SK-N-SH (cell line): ENCODE measurements around the gene RAMP2. TPM values are rescaled to one million over a fixed set of nuclear protein-coding genes. Genes with fewer than 3 reads are reported as not detected.

Experiments
- CTCF ChIA-PET: fragments of 300-600, 350-600 bp; formaldehyde crosslinking; extraction: SDS; loops from one replicate; lab custom pipeline; 2021; lab: Yijun Ruan, JAX
- POLR2A ChIA-PET: fragments of 350-600 bp; sonication (Branson Sonifier 250); formaldehyde crosslinking; extraction: SDS; loops from one replicate; lab custom pipeline; 2020; ENCODE audit warnings: antibody characterized with exemption, inconsistent platforms; lab: Yijun Ruan, JAX
- DNase-seq: peaks from one replicate; pipeline ENCODE4 v3.0.0; 2012
- H2AFZ ChIP-seq: fragments of 200-600 bp; sonication (generic); 2 replicates; pipeline ENCODE4 v1.8.1; 2016; ENCODE audit warnings: antibody characterized with exemption, mild to moderate bottlenecking, low read depth
- H3F3A ChIP-seq: fragments of 200-600 bp; sonication (generic); replicated peaks from 2 replicates; pipeline ENCODE3; 2016; ENCODE audit warnings: antibody characterized with exemption, mild to moderate bottlenecking; ENCODE audit not compliant: insufficient read depth
- H3K27ac ChIP-seq, 2 experiments: fragments of 200-500 bp in 1 of 2; fragments of 200-600 bp in 1 of 2; sonication (Bioruptor generic) in 1 of 2; sonication (generic), shearing (Covaris generic) in 1 of 2; 2 replicates each; pipeline versions ENCODE4 v1.5.1 to v1.6.1; 2014 to 2016; ENCODE audit warnings: low read depth in 2 of 2, inconsistent platforms in 1 of 2, low read length in 1 of 2, mild to moderate bottlenecking in 1 of 2, mixed read lengths in 1 of 2
- H3K27me3 ChIP-seq: fragments of 200-600 bp; sonication (generic), shearing (Covaris generic); 2 replicates; pipeline ENCODE4 v1.6.1; 2016; ENCODE audit warnings: mixed run types; ENCODE audit not compliant: insufficient read depth
- H3K36me3 ChIP-seq, 2 experiments: fragments of 200-500 bp in 1 of 2; fragments of 200-600 bp in 1 of 2; sonication (Bioruptor generic) in 1 of 2; sonication (generic) in 1 of 2; replicated peaks in 1 of 2; 2 replicates each; pipeline versions ENCODE3 to v1.5.1; 2014 to 2016; ENCODE audit warnings: low read length in 1 of 2, mild to moderate bottlenecking in 1 of 2; ENCODE audit not compliant: insufficient read depth in 2 of 2, control insufficient read depth in 1 of 2
- H3K4me1 ChIP-seq, 2 experiments: fragments of 200-500 bp in 1 of 2; fragments of 200-600 bp in 1 of 2; sonication (Bioruptor generic) in 1 of 2; sonication (generic), shearing (Covaris generic) in 1 of 2; 2 replicates each; pipeline versions ENCODE4 v1.5.1 to v1.6.1; 2014 to 2016; ENCODE audit warnings: low read depth in 1 of 2, low read length in 1 of 2, mixed run types in 1 of 2; ENCODE audit not compliant: insufficient read depth in 2 of 2, control insufficient read depth in 1 of 2
- H3K4me2 ChIP-seq: fragments of 200-600 bp; sonication (generic), shearing (Covaris generic); 2 replicates; pipeline ENCODE4 v1.6.1; 2017; ENCODE audit warnings: mixed run types
- H3K4me3 ChIP-seq, 2 experiments: fragments of 200-500 bp in 1 of 2; fragments of 200-600 bp in 1 of 2; sonication (Bioruptor generic) in 1 of 2; sonication (generic), shearing (Covaris generic) in 1 of 2; 2 replicates each; pipeline versions ENCODE4 v1.5.1 to v1.8.1; 2014 to 2016; ENCODE audit warnings: low read depth in 2 of 2, inconsistent platforms in 1 of 2, low read length in 1 of 2, mild to moderate bottlenecking in 1 of 2, mixed read lengths in 1 of 2, moderate library complexity in 1 of 2
- H3K79me2 ChIP-seq: fragments of 200-600 bp; sonication (generic); 2 replicates; pipeline ENCODE4 v1.8.1; 2017; ENCODE audit warnings: mild to moderate bottlenecking; ENCODE audit not compliant: insufficient read depth
- H3K9ac ChIP-seq: fragments of 200-600 bp; sonication (generic); 2 replicates; pipeline ENCODE4 v1.6.1; 2017; ENCODE audit warnings: mixed run types
- H3K9me2 ChIP-seq: fragments of 200-600 bp; sonication (generic); 2 replicates; pipeline ENCODE4 v1.6.1; 2017; ENCODE audit warnings: mixed run types
- H3K9me3 ChIP-seq: fragments of 200-600 bp; sonication (generic); 2 replicates; pipeline ENCODE4 v1.6.1; 2017; ENCODE audit warnings: mixed run types, mild to moderate bottlenecking, moderate library complexity
- H4K20me1 ChIP-seq: fragments of 200-600 bp; sonication (generic); 2 replicates; pipeline ENCODE4 v1.6.1; 2017; ENCODE audit warnings: mild to moderate bottlenecking, mixed run types; ENCODE audit not compliant: insufficient read depth
- GATA2 ChIP-seq: sonication (generic); formaldehyde crosslinking; IDR thresholded peaks from 2 replicates; pipeline ENCODE4 v1.5.0; 2020; ENCODE audit warnings: mild to moderate bottlenecking, missing genetic modification reagents
- JUND ChIP-seq: IDR thresholded peaks from 2 replicates; pipeline ENCODE4 v1.4.0; 2012
- NFIC ChIP-seq: IDR thresholded peaks from 2 replicates; pipeline ENCODE4 v1.4.0; 2012; ENCODE audit warnings: borderline replicate concordance
- POLR2AphosphoS5 ChIP-seq: IDR thresholded peaks from 2 replicates; pipeline ENCODE4 v1.6.1; 2012; ENCODE audit warnings: low read depth, low read length
- RFX5 ChIP-seq: IDR thresholded peaks from 2 replicates; pipeline ENCODE4 v1.6.1; 2012; ENCODE audit warnings: mild to moderate bottlenecking, improper control_type of control experiment, low read length
- RXRA ChIP-seq: IDR thresholded peaks from 2 replicates; pipeline ENCODE4 v1.4.0; 2012; ENCODE audit warnings: low read depth, mild to moderate bottlenecking, borderline replicate concordance
- TCF12 ChIP-seq: IDR thresholded peaks from 2 replicates; pipeline ENCODE4 v1.4.0; 2012
- TEAD4 ChIP-seq: IDR thresholded peaks from 2 replicates; pipeline ENCODE4 v1.4.0; 2012; ENCODE audit warnings: mild to moderate bottlenecking, borderline replicate concordance; ENCODE audit not compliant: insufficient read depth
- WGBS: methylation state at CpG from one replicate; pipeline ENCODE4 v1.1.6; 2017; ENCODE audit warnings: low lambda C conversion rate; 5-methylcytosine and 5-hydroxymethylcytosine counted together
- polyA plus RNA-seq, 3 experiments: library from polyadenylated mRNA; depleted of rRNA; stranded (reverse); fragments of >200 nt; gene quantifications; 2 replicates each; pipeline ENCODE4 v1.2.3, GENCODE V29; 2012
- TF ChIP-seq, protein P1 (sequence below): IDR thresholded peaks from 2 replicates; pipeline ENCODE4 v1.4.0; 2012; ENCODE audit warnings: low read depth, borderline replicate concordance
- TF ChIP-seq, protein P2 (sequence below): IDR thresholded peaks from 2 replicates; pipeline ENCODE4 v1.4.0; 2012; ENCODE audit warnings: low read depth
- TF ChIP-seq, protein P3 (sequence below): fragments of 150-350 bp; IDR thresholded peaks from 2 replicates; pipeline ENCODE4 v1.6.1; 2016; ENCODE audit warnings: mild to moderate bottlenecking, low read depth, low read length
- TF ChIP-seq, protein P4 (sequence below): fragments of 150-350 bp; IDR thresholded peaks from 2 replicates; pipeline ENCODE4 v1.6.1; 2017; ENCODE audit warnings: antibody characterized with exemption, low read length, low read depth, borderline replicate concordance

The RAMP2 gene
- polyA plus RNA-seq, 1 of the 3 experiments (the other 2 are of a cell fraction) = 3.0 TPM

DNA sequence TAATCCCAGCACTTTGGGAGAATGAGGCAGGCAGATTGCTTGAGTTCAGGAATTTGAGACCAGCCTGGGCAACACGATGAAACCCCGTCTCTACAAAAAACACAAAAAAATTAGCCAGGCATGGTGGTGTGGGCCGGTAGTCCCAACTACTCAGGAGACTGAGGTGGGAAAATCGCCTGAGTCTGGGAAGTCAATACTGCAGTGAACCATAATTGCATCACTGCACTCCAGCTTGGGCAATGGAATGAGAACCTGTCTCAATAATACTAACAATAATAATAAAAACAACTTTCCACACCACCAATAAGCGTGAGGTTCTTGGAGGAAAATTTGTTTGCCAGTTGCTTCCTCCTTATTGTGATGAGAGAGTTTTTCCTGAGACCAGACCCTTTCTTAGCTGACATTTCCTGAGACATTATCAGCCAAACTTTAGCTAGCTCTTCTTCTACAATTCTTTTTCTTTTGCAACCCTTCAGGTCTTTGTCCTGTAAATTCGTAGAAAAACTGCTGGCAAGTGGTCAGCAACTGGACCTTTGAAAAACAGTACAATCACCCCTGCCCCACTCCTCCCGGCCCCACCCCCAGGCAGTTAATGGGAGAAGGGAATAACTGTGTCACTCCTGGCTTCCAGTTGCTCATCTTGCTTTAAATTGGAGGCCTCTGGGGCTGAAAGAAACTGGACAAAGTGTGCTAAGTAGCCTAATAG lies 12.7 kb upstream of the RAMP2 start (continued):
- TF ChIP-seq POLR2AphosphoS5 (no peak), JUND (no peak), GATA2 (CRISPR knock-in tag) (no peak), NFIC (no peak), RXRA (no peak), TEAD4 (no peak)
- TF ChIP-seq, protein P1, sequence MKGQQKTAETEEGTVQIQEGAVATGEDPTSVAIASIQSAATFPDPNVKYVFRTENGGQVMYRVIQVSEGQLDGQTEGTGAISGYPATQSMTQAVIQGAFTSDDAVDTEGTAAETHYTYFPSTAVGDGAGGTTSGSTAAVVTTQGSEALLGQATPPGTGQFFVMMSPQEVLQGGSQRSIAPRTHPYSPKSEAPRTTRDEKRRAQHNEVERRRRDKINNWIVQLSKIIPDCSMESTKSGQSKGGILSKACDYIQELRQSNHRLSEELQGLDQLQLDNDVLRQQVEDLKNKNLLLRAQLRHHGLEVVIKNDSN = no peak
- TF ChIP-seq, protein P2, sequence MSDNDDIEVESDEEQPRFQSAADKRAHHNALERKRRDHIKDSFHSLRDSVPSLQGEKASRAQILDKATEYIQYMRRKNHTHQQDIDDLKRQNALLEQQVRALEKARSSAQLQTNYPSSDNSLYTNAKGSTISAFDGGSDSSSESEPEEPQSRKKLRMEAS = no peak

DNA sequence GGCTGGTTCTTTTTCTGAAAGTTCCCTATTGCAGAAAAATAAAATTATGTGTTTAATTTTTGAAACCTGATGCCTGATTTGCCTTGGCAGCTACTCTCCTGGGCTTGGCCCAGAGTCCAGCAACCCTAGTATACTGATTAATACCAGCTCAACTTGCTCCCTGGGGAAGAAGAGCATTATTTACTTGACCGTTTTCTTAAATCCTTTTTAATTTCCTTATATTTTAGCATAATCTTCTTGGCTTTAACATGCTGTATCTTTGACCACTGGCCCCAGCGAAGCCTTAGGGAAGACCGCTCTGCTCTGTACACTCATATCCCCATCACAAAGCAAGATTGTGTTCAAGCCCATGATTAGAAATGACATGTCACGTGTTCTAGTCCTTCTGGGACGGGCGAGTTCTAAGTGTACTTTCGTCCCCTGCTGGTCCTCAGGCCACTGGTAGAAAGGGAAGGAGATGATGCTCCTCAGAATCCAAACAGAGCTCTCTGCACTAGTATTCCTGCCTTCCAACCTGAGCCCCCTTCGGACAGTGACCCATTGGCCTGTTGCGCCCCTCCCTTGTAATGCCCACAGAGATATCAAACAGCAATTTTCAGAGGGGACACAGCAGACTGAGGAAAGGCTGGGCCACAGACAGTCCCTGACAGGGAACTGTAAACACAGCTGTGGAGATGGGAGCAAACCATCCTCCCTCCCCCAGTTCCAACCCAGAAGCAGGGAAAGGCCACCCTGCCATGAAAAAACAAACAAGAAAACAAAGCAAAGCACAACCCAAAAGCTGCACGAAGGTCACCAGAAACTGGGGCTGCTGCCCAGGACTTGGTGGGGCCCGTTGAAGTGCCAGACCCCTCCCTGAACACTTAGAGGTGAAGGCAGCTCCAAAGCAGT lies 11.9 kb upstream of the RAMP2 start:
- no peaks in the 10 kb centered on the region for H3K9me2 ChIP-seq
- peaks cover 3% of the 10 kb centered on the region for H3F3A ChIP-seq
- H3K4me1 ChIP-seq = peaks cover 0 to 4% of the 10 kb centered on the region in 2 experiments; a peak in 1 of 4 replicates
- no peaks in the 10 kb centered on the region for H4K20me1 ChIP-seq
- H3K9me3 ChIP-seq = no peaks in the 10 kb centered on the region
- POLR2A ChIA-PET = interaction anchor here (1.1 kb wide), 1 partner anchor 11 kb away, joined by 4 read pairs; the partner anchor contains the start of gene RAMP2
- H3K36me3 ChIP-seq = no peaks in the 10 kb centered on the region
- H2AFZ ChIP-seq = no peak overlapping the region
- WGBS = 79% methylated on average over 11 of the region's 11 CpGs
- peaks cover 8% of the 10 kb centered on the region; the same call in 1 of the 2 replicates for H3K27me3 ChIP-seq
- H3K4me3 ChIP-seq = no peak overlapping the region
- CTCF ChIA-PET = interaction anchor here (1.9 to 4.8 kb wide), 2 partner anchors 14 to 171 kb away, joined by 7 to 37 read pairs; partner anchors contain the start of gene PSMC3IP
- no peak overlapping the region for H3K27ac ChIP-seq
- no peak overlapping the region for H3K9ac ChIP-seq
- TF ChIP-seq, protein P3, sequence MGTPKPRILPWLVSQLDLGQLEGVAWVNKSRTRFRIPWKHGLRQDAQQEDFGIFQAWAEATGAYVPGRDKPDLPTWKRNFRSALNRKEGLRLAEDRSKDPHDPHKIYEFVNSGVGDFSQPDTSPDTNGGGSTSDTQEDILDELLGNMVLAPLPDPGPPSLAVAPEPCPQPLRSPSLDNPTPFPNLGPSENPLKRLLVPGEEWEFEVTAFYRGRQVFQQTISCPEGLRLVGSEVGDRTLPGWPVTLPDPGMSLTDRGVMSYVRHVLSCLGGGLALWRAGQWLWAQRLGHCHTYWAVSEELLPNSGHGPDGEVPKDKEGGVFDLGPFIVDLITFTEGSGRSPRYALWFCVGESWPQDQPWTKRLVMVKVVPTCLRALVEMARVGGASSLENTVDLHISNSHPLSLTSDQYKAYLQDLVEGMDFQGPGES = no peak
- TF ChIP-seq JUND (no peak), RFX5 (no peak), TCF12 (no peak)
- TF ChIP-seq, protein P4, sequence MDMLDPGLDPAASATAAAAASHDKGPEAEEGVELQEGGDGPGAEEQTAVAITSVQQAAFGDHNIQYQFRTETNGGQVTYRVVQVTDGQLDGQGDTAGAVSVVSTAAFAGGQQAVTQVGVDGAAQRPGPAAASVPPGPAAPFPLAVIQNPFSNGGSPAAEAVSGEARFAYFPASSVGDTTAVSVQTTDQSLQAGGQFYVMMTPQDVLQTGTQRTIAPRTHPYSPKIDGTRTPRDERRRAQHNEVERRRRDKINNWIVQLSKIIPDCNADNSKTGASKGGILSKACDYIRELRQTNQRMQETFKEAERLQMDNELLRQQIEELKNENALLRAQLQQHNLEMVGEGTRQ = no peak
- peaks cover 3% of the 10 kb centered on the region; the same call in 1 of the 2 replicates for H3K79me2 ChIP-seq
- H3K4me2 ChIP-seq = no peak overlapping the region
- DNase-seq = no peak
